K562 (cell line): Measurements from ENCODE around the gene SYT3. TPM values are rescaled to one million over a fixed set of nuclear protein-coding genes. Genes with fewer than 3 reads are reported as not detected.

ENCODE experiments used
- AFF1 ChIP-seq, 2 experiments: fragments of 450-650 bp; IDR thresholded peaks; 2 replicates each; pipeline ENCODE4 v1.6.1; 2018; ENCODE audit warnings: mild to moderate bottlenecking in 2 of 2, low read depth in 1 of 2; ENCODE audit not compliant: partially characterized antibody in 2 of 2
- BCL6 ChIP-seq: fragments of 250-450 bp; sonication (Bioruptor Pico); IDR thresholded peaks from 2 replicates; pipeline ENCODE4 v1.4.0; 2020
- E2F6 ChIP-seq, 2 experiments: IDR thresholded peaks; 2 replicates each; pipeline ENCODE4 v1.6.1; 2011; ENCODE audit warnings: borderline replicate concordance in 1 of 2, control low read depth in 1 of 2, low read depth in 1 of 2, low read length in 1 of 2, mild to moderate bottlenecking in 1 of 2, mixed read lengths in 1 of 2, moderate library complexity in 1 of 2; ENCODE audit not compliant: insufficient read depth in 1 of 2, insufficient read length in 1 of 2, poor library complexity in 1 of 2, severe bottlenecking in 1 of 2; ENCODE audit errors: extremely low read depth in 1 of 2
- ETS2 ChIP-seq: IDR thresholded peaks from 2 replicates; pipeline ENCODE4 v1.6.1; 2016; ENCODE audit warnings: borderline replicate concordance, missing genetic modification characterization, mild to moderate bottlenecking, moderate library complexity, missing compliant biosample characterization; ENCODE audit not compliant: poor library complexity, severe bottlenecking
- HCFC1 ChIP-seq: IDR thresholded peaks from 2 replicates; pipeline ENCODE4 v1.6.1; 2012; ENCODE audit warnings: low read depth, low read length, improper control_type of control experiment
- NCOA4 ChIP-seq: fragments of 450-650 bp; IDR thresholded peaks from 2 replicates; pipeline ENCODE4 v1.6.1; 2018; ENCODE audit warnings: mild to moderate bottlenecking; ENCODE audit not compliant: partially characterized antibody
- PURB ChIP-seq: sonication (generic); formaldehyde crosslinking; IDR thresholded peaks from 2 replicates; pipeline ENCODE4 v1.9.0; 2021; ENCODE audit warnings: low read depth, mild to moderate bottlenecking, missing genetic modification reagents
- RBM34 ChIP-seq: fragments of 200-400 bp; formaldehyde crosslinking; IDR thresholded peaks from 2 replicates; pipeline ENCODE4 v1.6.1; 2018; ENCODE audit warnings: low read length, borderline replicate concordance; ENCODE audit not compliant: insufficient read depth
- RBM39 ChIP-seq: fragments of 200-400 bp; formaldehyde crosslinking; optimal IDR thresholded peaks from 2 replicates; pipeline ENCODE3; 2018; ENCODE audit warnings: low read depth, low read length
- SFPQ ChIP-seq: fragments of 200-400 bp; formaldehyde crosslinking; IDR thresholded peaks from 2 replicates; pipeline ENCODE4 v1.6.1; 2017; ENCODE audit warnings: mild to moderate bottlenecking, low read depth, low read length, moderate library complexity
- TCF15 ChIP-seq: fragments of 250-450 bp; sonication (Bioruptor Pico); IDR thresholded peaks from 2 replicates; pipeline ENCODE4 v1.8.0; 2022; ENCODE audit warnings: moderate library complexity, mild to moderate bottlenecking, inconsistent platforms
- ZBTB26 ChIP-seq: fragments of 450-650 bp; formaldehyde crosslinking; IDR thresholded peaks from 2 replicates; pipeline ENCODE4 v1.4.0; 2022; ENCODE audit warnings: missing genetic modification characterization
- ZNF75A ChIP-seq: fragments of 450-650 bp; formaldehyde crosslinking; IDR thresholded peaks from 2 replicates; pipeline ENCODE4 v1.4.0; 2020; ENCODE audit warnings: mild to moderate bottlenecking
- polyA plus RNA-seq, 8 experiments: library from polyadenylated mRNA; depleted of rRNA in 4 of 8; stranded (reverse) in 5 of 8; unstranded in 3 of 8; fragments of >200 nt; fragmentation: Nextera tagmentation in 2 of 8; fragmentation: Illumina TruSeq in 1 of 8; extraction: Ambion mirVana in 2 of 8; extraction: Trizol in 1 of 8; gene quantifications; 2 replicates each; pipeline versions ENCODE4 v1.2.1 to v1.2.3, GENCODE V29; 2011 to 2014; ENCODE audit warnings: inconsistent platforms in 1 of 8, missing spikeins in 1 of 8
- total RNA-seq, 7 experiments: library from RNA; depleted of rRNA in 6 of 7; stranded (reverse); fragments of >200 nt in 6 of 7; fragmentation: Illumina TruSeq in 2 of 7; extraction: Trizol in 2 of 7; gene quantifications; 2 replicates each; pipeline versions ENCODE4 v1.2.1 to v1.2.3, GENCODE V29; 2011 to 2021; ENCODE audit warnings: low replicate concordance in 1 of 7

SYT3 gene
- total and polyA plus RNA-seq, 9 of the 15 experiments (the other 6 are each of a cell fraction or from before 2014, with no cell fraction given) = 0.36 to 2.0 (median 0.54) TPM; not detected in 2

GRCh38 chr19:50639121-50640112 lies at the start of gene SYT3 (continued):
- TF ChIP-seq TCF15 (CRISPR knock-in tag) (no peak), AFF1 (IDR thresholded peaks at IDR 0.05; ENCODE audit: low read depth in 1 of 2, partially characterized antibody in 2 of 2) (peak; percentile 81 to 99), E2F6 (IDR thresholded peaks at IDR 0.05; ENCODE audit: borderline replicate concordance in 1 of 2, extremely low read depth in 1 of 2, insufficient read depth in 1 of 2, insufficient read length in 1 of 2, low read depth in 1 of 2, low read length in 1 of 2, poor library complexity in 1 of 2, severe bottlenecking in 1 of 2) (peak in 1 of 2 experiments; percentile 11), RBM39 (no peak), ETS2 (tag) (no peak), HCFC1 (peak; percentile 98), RBM34 (no peak), PURB (CRISPR knock-in tag) (no peak), ZBTB26 (no peak), ZNF75A (CRISPR knock-in tag) (no peak), NCOA4 (no peak), BCL6 (CRISPR knock-in tag) (no peak), SFPQ (no peak)
